HUES48 (cell line): ENCODE results near the gene FGD3.

Source experiments
- H3K27ac ChIP-seq: one replicate; pipeline ENCODE4 v1.7.0; 2013; ENCODE audit warnings: low read depth, low read length, inconsistent platforms
- H3K27me3 ChIP-seq: 2 replicates; pipeline ENCODE4 v1.6.1; 2013; ENCODE audit warnings: mild to moderate bottlenecking, low read length; ENCODE audit not compliant: control insufficient read depth, insufficient read depth
- H3K36me3 ChIP-seq: 2 replicates; pipeline ENCODE4 v1.6.1; 2013; ENCODE audit warnings: low read length; ENCODE audit not compliant: control insufficient read depth, insufficient read depth
- H3K4me1 ChIP-seq: 2 replicates; pipeline ENCODE4 v1.6.1; 2013; ENCODE audit warnings: mild to moderate bottlenecking, low read length; ENCODE audit not compliant: control insufficient read depth, insufficient read depth
- H3K4me3 ChIP-seq: 2 replicates; pipeline ENCODE4 v1.5.1; 2013; ENCODE audit warnings: mild to moderate bottlenecking, low read depth, low read length
- H3K9ac ChIP-seq: 2 replicates; pipeline ENCODE4 v1.6.1; 2013; ENCODE audit warnings: mild to moderate bottlenecking, low read depth, low read length, moderate library complexity
- H3K9me3 ChIP-seq: 2 replicates; pipeline ENCODE4 v1.6.1; 2013; ENCODE audit warnings: low read length; ENCODE audit not compliant: control insufficient read depth, insufficient read depth

Gene FGD3

DNA sequence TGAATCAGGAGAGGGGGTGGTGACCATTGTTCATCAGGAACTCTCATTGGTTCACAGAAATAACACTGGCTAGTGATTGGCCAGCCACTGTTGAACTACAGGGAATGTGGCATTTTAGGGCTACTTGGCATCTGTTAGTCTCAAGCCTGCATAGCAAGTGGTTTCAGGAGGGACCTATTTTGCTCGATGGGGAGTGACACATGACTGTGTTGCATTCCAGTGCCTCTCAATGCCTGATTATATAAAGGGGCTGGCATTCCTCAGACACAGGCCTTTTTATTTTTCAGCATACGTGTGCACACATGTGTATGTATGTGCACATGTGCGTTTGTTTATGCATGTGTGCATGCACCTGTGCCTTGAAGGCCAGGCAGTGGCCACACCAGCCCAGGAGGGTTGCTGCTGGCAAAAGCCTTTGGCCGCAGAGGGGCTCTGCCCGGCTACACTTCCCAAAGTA lies 23.2 kb downstream of the FGD3 start:
- no peaks in the 10 kb centered on the region for H3K36me3 ChIP-seq
- no peaks in the 10 kb centered on the region for H3K9me3 ChIP-seq
- H3K4me3 ChIP-seq: no peak overlapping the region; the same call in 1 of the 2 replicates
- peak overlapping the region; percentile 80 for H3K27ac ChIP-seq
- no peaks in the 10 kb centered on the region for H3K27me3 ChIP-seq
- H3K9ac ChIP-seq: no peak overlapping the region
- H3K4me1 ChIP-seq: peaks cover 23% of the 10 kb centered on the region

DNA sequence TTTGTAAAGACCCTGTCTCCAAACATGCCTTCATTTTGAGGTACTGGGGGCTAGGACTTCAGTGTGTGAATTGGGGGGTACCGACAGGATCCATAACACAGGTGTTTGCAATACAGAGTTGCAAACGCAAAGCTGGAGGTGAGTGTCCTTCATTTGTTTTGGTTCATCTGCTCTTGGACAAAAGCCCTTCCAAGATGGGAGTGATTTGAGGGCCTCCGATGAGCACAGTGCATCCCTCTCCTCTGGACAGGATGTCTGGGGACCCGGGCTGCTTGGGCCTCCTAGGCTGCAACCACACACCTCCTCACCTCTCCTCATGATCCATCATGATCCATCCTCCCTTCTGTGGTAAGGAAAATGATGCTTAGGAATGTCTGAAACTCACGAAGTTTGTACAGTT lies 23.8 kb downstream of the FGD3 start:
- Histone ChIP-seq H3K27me3 (no peaks in the 10 kb centered on the region), H3K9me3 (no peaks in the 10 kb centered on the region), H3K9ac (no peak overlapping the region), H3K36me3 (no peaks in the 10 kb centered on the region), H3K4me3 (no peak overlapping the region), H3K4me1 (peaks cover 23% of the 10 kb centered on the region), H3K27ac (peak overlapping the region; percentile 80)

DNA sequence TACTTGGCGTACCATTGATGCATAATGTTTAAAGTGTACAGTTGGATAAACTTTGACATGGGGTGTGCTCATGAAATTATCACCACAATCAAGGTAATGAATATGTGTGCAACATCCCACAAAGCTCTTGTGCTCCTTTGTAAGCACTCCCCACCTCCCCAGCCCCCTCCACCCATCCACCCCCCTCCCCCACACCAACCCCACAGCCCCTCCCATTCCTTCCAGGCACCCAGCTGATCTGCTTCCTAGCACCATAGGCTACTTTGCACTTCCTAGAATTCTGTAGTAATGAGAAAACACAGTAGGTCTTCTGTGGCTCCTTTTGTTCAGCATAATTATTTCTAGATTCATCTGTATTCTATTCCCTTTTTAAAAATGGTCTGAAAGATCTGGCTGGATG lies 24.5 kb downstream of the FGD3 start:
- Histone ChIP-seq H3K27ac (no peak overlapping the region), H3K27me3 (no peaks in the 10 kb centered on the region), H3K9me3 (no peaks in the 10 kb centered on the region), H3K36me3 (no peaks in the 10 kb centered on the region), H3K9ac (no peak overlapping the region), H3K4me1 (peaks cover 23% of the 10 kb centered on the region), H3K4me3 (no peak overlapping the region)

DNA sequence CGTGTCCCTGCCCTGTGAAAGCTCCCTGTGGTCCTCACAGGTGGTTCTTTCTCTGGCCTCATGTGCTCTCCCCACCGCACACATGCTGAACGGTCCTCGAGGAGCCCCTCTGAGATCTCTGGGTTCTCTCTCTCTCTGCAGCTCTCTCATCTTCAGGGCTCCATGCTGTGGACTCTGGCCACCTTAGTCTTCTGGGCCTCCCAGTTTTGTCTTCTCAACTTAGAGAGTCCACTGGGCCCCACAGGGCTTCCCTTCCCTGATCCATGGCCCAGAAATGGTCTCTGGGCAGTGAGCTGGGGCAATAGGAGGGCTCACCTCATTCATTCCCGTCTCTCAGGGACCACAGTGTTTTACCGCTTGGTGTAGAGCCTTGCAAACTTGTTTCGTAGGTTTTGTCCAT lies 26.4 kb downstream of the FGD3 start:
- Histone ChIP-seq H3K9ac (no peak overlapping the region), H3K27ac (no peak overlapping the region), H3K4me1 (peaks cover 23% of the 10 kb centered on the region), H3K27me3 (no peaks in the 10 kb centered on the region), H3K4me3 (no peak overlapping the region), H3K9me3 (no peaks in the 10 kb centered on the region), H3K36me3 (no peaks in the 10 kb centered on the region)

DNA sequence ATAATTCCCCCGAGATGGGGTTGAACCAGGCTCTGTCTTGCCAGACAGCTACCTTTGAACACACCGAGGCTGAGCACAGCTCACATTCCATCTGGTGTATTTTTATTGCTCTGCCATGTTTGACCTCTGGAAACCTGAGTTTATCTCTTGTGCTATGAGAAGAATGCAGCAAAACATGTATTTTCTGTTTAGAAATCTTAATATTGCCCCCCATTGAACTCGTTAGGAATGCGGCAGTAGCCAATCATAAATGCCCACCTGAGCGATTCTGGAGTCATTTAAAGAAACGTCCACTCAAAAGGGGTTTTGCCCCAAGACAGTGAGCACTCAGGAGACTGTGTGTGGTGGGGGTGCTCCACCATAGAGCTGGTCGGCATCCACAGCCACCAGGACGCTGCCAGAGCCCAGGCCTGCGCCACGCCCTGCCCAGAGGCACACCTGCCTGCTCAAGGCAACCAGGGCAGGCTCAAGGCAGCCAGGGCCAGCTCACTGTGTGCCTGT lies 26.9 kb downstream of the FGD3 start:
- H3K4me3 ChIP-seq: no peak overlapping the region
- peaks cover 20% of the 10 kb centered on the region for H3K4me1 ChIP-seq
- H3K27ac ChIP-seq: no peak overlapping the region
- H3K36me3 ChIP-seq: no peaks in the 10 kb centered on the region
- no peaks in the 10 kb centered on the region for H3K9me3 ChIP-seq
- H3K27me3 ChIP-seq: no peaks in the 10 kb centered on the region
- no peak overlapping the region for H3K9ac ChIP-seq

DNA sequence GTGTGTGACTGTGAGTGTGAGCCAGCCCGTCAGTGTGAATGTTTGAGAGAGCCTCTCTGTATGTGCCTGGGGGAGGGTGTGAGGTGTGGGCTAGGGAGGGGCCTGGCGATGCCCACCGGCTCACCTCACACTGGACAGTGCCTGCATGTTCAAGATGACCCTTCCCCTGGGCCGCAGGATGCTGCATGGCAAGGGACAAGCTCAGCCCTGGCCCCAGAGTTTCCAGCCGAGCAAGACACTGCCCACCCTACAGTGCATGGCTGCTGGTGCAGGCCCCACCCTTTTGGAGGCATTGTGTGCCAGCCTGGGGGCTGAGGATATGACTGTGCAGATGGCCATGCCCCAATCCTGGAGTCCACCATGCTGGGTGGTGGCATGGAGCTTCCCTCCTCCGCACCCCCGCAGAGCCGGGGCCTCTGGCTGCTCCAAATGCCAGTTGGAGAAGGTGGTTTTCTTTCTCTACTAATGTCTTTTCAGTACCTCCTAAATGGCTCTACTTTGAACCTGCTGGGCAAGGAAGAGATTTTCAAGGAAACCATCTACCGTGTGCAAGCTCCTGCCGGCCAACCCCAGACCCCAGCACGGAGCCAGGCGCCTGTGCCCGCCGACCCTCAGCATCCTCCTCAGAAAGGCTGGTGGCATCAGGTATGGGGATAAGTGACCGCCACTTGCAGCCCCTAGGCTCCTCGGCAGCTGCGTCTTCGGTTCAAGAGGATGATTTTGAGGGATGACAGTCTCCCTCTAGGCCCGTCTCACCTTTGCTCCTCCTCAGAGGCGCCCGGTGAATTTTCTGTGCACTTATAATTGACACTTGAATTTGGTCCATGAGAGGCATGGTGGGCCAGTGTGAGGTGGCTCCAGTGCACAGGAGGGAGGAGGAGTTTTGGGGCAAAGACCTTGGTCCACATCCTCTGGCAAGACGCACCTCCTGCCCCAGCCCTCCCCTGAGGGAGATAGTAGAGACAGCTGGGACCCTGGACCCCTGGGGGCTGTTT lies 27.7 kb downstream of the FGD3 start:
- H3K4me1 ChIP-seq: peaks cover 12% of the 10 kb centered on the region
- no peaks in the 10 kb centered on the region for H3K27me3 ChIP-seq
- H3K9me3 ChIP-seq: no peaks in the 10 kb centered on the region
- H3K4me3 ChIP-seq: no peak overlapping the region
- no peaks in the 10 kb centered on the region for H3K36me3 ChIP-seq
- no peak overlapping the region for H3K27ac ChIP-seq
- H3K9ac ChIP-seq: no peak overlapping the region

DNA sequence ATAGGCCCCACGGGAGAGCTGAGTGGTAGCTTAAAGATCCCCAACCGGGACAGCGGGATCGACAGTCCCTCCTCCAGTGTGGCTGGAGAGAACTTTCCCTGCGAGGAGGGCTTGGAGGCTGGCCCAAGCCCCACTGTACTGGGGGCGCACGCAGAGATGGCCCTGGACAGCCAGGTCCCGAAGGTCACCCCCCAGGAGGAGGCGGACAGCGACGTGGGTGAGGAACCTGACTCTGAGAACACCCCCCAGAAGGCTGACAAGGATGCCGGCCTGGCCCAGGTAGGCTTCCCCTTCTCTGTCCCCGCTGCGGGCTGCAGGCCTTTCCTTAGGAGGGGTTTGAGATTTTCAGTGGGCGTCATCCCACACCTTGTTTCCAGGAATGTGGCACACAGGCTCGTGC lies 29.1 kb downstream of the FGD3 start:
- no peaks in the 10 kb centered on the region for H3K27me3 ChIP-seq
- no peaks in the 10 kb centered on the region; the same call in 1 of the 2 replicates for H3K4me1 ChIP-seq
- H3K9me3 ChIP-seq: 0 out of 2 replicates have a peak, but pooled peaks cover 2% of the 10 kb centered on the region
- no peak overlapping the region for H3K9ac ChIP-seq
- H3K36me3 ChIP-seq: no peaks in the 10 kb centered on the region
- no peak overlapping the region for H3K27ac ChIP-seq
- no peak overlapping the region for H3K4me3 ChIP-seq

DNA sequence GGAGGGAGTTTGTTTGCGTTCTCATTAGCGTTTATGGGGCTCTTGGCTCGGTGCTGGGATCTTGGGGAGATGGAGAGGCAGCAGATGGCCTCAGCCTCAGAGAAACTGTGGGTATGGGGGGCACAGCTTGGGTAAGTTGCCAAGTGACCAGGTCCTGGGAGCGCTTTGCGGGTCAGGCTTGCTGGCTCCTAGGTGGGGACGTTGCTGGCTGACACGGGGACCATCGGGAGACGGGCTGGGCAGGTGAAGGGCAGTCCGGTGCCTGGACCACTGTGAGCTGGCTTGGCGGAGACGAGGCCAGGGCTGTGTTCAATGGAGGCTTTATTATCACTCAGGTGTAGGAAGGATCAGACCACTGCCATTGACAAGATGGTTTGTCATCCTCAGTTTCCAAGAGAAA lies 30.0 kb downstream of the FGD3 start:
- Histone ChIP-seq H3K9me3 (peaks cover 9% of the 10 kb centered on the region), H3K9ac (no peak overlapping the region), H3K27me3 (no peaks in the 10 kb centered on the region), H3K4me1 (no peaks in the 10 kb centered on the region), H3K4me3 (no peak overlapping the region), H3K36me3 (no peaks in the 10 kb centered on the region), H3K27ac (no peak overlapping the region)

DNA sequence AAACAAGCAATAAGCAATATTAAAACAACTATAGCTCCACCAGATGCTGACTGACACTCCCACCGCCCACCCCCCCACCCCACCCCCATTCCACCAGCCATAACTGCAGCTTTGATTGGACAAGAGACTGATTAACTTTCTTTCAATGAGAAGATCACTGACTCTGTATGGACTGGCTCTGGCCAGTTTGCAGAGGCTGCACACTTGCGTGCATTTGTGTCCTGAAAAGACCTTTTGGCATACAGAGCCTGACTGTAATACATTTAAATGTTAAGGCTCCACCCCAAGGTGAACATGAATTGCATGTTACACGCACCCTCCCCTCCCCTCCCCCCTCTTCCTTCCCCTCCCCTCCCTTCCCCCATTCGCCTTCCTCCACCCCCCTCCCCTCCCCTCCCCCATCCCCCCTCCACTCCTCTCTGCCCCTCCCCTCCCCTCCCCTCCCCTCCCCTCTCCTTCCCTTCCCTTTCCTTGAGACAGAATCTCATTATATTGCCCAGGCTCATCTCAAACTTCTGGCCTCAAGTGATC lies 31.1 kb downstream of the FGD3 start:
- Histone ChIP-seq H3K4me3 (no peak overlapping the region), H3K27ac (no peak overlapping the region), H3K9me3 (peaks cover 19% of the 10 kb centered on the region), H3K36me3 (no peaks in the 10 kb centered on the region), H3K27me3 (no peaks in the 10 kb centered on the region), H3K9ac (no peak overlapping the region), H3K4me1 (no peaks in the 10 kb centered on the region)

DNA sequence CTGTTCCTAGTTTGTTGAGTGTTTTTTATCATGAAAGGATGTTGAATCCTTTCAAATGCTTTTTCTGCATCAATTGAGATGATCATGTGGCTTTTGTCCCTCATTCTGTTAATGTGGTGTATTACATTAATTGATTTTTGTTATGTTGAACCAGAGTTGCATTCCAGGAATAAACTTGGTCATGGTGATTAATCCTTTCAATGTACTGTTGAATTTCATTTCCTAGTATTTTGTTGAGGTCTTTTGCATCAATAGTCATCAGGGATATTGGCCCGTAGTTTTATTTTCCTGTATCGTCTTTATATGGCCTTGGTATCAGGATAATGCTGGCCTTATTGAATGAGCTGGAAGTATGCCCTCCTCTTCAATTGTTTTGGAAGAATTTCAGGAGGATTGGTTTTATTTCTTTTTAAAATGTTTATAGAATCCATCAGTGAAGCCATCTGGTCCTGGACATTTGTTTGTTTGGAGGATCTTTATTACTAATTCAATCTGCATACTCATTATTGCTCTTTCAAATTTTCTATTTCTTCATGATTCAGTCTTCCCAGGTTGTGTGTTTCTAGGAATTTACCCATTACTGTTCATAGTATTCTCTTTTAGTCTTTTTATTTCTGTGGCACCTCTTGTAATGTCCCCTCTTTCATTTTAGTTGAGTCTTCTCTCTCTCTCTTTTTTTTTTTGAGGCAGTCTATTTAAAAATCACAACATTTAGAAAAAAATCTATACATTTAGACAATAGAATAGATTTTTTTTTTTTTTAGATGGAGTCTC lies 32.1 kb downstream of the FGD3 start:
- Histone ChIP-seq H3K4me3 (no peak overlapping the region), H3K9ac (no peak overlapping the region), H3K27ac (no peak overlapping the region), H3K4me1 (no peaks in the 10 kb centered on the region), H3K27me3 (no peaks in the 10 kb centered on the region), H3K36me3 (no peaks in the 10 kb centered on the region), H3K9me3 (peaks cover 30% of the 10 kb centered on the region)
